Neural progenitor cell (in vitro differentiated cells): Measurements from ENCODE around the gene GCFC2. TPM values are rescaled to one million over a fixed set of nuclear protein-coding genes. Genes with fewer than 3 reads are reported as not detected.

Source experiments
- DNase-seq: peaks from one replicate; pipeline ENCODE4 v3.0.0-alpha.2; 2016; ENCODE audit warnings: low spot score
- H2AFZ ChIP-seq: fragments of 200-600 bp; sonication (generic); replicated peaks from 2 replicates; pipeline ENCODE4 v1.6.1; 2016; ENCODE audit warnings: antibody characterized with exemption
- H3F3A ChIP-seq: fragments of 200-600 bp; sonication (generic); 2 replicates; pipeline ENCODE4 v1.6.1; 2016; ENCODE audit warnings: antibody characterized with exemption, low read depth
- H3K27ac ChIP-seq: fragments of 200-600 bp; sonication (generic); 2 replicates; pipeline ENCODE4 v1.5.1; 2016; ENCODE audit warnings: mild to moderate bottlenecking
- H3K27me3 ChIP-seq: fragments of 200-600 bp; sonication (generic); 2 replicates; pipeline ENCODE4 v1.6.1; 2016; ENCODE audit warnings: mild to moderate bottlenecking, moderate library complexity
- H3K36me3 ChIP-seq: fragments of 200-600 bp; sonication (generic); 2 replicates; pipeline ENCODE4 v1.5.1; 2016
- H3K4me1 ChIP-seq: fragments of 200-600 bp; sonication (generic); 2 replicates; pipeline ENCODE4 v1.6.1; 2016; ENCODE audit warnings: mixed run types
- H3K4me2 ChIP-seq: fragments of 200-600 bp; sonication (generic); 2 replicates; pipeline ENCODE4 v1.6.1; 2016
- H3K4me3 ChIP-seq: fragments of 200-600 bp; sonication (generic); 2 replicates; pipeline ENCODE4 v1.5.1; 2016
- H3K79me2 ChIP-seq: fragments of 200-600 bp; sonication (generic); 2 replicates; pipeline ENCODE4 v1.6.1; 2016; ENCODE audit warnings: low read depth
- H3K9ac ChIP-seq: fragments of 200-600 bp; sonication (generic); 2 replicates; pipeline ENCODE4 v1.6.1; 2016
- H3K9me3 ChIP-seq: fragments of 200-600 bp; sonication (generic); 2 replicates; pipeline ENCODE4 v1.5.1; 2016; ENCODE audit warnings: low read depth
- H4K20me1 ChIP-seq: fragments of 200-600 bp; sonication (generic); 2 replicates; pipeline ENCODE4 v1.6.1; 2016; ENCODE audit warnings: low read depth
- H3K27ac Mint-ChIP-seq: 3 replicates; pipeline ENCODE4 v1.8.0; 2021; ENCODE audit warnings: mixed read lengths
- H3K27me3 Mint-ChIP-seq: 2 replicates; pipeline ENCODE4 v1.8.0; 2022; ENCODE audit warnings: low read depth, mild to moderate bottlenecking, inconsistent platforms, moderate library complexity, mixed read lengths; ENCODE audit not compliant: insufficient read depth
- H3K36me3 Mint-ChIP-seq: 3 replicates; pipeline ENCODE4 v1.8.0; 2021; ENCODE audit warnings: mixed read lengths
- H3K4me1 Mint-ChIP-seq: 3 replicates; pipeline ENCODE4 v1.8.0; 2021; ENCODE audit warnings: mixed read lengths
- H3K4me3 Mint-ChIP-seq: 3 replicates; pipeline ENCODE4 v1.8.0; 2021; ENCODE audit warnings: mild to moderate bottlenecking, moderate library complexity, mixed read lengths
- H3K9me3 Mint-ChIP-seq: 3 replicates; pipeline ENCODE4 v1.8.0; 2020; ENCODE audit warnings: mixed read lengths
- EZH2 ChIP-seq: fragments of 200-600 bp; sonication (generic); IDR thresholded peaks from 2 replicates; pipeline ENCODE4 v1.6.1; 2017; ENCODE audit warnings: antibody characterized with exemption, mild to moderate bottlenecking, moderate library complexity
- EZH2phosphoT487 ChIP-seq: fragments of 200-600 bp; sonication (generic); IDR thresholded peaks from 2 replicates; pipeline ENCODE4 v1.6.1; 2017; ENCODE audit warnings: antibody characterized with exemption
- total RNA-seq: library from RNA; depleted of rRNA; stranded (reverse); fragments of >200 nt; gene quantifications from 2 replicates; pipeline ENCODE4 v1.2.3, GENCODE V29; 2015; ENCODE audit warnings: low replicate concordance
- TF ChIP-seq, protein P1 (sequence below): fragments of 200-600 bp; sonication (generic); IDR thresholded peaks from 2 replicates; pipeline ENCODE4 v1.5.1; 2017; ENCODE audit warnings: antibody characterized with exemption, mild to moderate bottlenecking

GCFC2 gene
- total RNA-seq, 1 donor from 2014 or later: 58.4 TPM

GRCh38 chr2:75703589-75704287, 7.0 kb downstream of the GCFC2 start:
- Histone ChIP-seq H3F3A (no peaks in the 10 kb centered on the region), H3K4me2 (no peak overlapping the region), H3K27ac (no peak overlapping the region), H3K79me2 (peaks cover 15% of the 10 kb centered on the region), H3K36me3 (peaks cover 12% of the 10 kb centered on the region), H3K4me3 (no peak overlapping the region), H3K4me1 (peaks cover 6% of the 10 kb centered on the region), H2AFZ (no peak overlapping the region), H4K20me1 (no peaks in the 10 kb centered on the region), H3K27me3 (no peaks in the 10 kb centered on the region), H3K9me3 (no peaks in the 10 kb centered on the region), H3K9ac (no peak overlapping the region)
- H3K27ac Mint-ChIP-seq: no peak overlapping the region
- DNase-seq: no peak
- H3K4me3 Mint-ChIP-seq: no peak overlapping the region
- H3K36me3 Mint-ChIP-seq: peaks cover 38% of the 10 kb centered on the region
- TF ChIP-seq, protein P1, sequence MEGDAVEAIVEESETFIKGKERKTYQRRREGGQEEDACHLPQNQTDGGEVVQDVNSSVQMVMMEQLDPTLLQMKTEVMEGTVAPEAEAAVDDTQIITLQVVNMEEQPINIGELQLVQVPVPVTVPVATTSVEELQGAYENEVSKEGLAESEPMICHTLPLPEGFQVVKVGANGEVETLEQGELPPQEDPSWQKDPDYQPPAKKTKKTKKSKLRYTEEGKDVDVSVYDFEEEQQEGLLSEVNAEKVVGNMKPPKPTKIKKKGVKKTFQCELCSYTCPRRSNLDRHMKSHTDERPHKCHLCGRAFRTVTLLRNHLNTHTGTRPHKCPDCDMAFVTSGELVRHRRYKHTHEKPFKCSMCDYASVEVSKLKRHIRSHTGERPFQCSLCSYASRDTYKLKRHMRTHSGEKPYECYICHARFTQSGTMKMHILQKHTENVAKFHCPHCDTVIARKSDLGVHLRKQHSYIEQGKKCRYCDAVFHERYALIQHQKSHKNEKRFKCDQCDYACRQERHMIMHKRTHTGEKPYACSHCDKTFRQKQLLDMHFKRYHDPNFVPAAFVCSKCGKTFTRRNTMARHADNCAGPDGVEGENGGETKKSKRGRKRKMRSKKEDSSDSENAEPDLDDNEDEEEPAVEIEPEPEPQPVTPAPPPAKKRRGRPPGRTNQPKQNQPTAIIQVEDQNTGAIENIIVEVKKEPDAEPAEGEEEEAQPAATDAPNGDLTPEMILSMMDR: no peak
- TF ChIP-seq EZH2phosphoT487 (no peak), EZH2 (no peak)
- H3K9me3 Mint-ChIP-seq: no peaks in the 10 kb centered on the region
- H3K27me3 Mint-ChIP-seq: no peaks in the 10 kb centered on the region
- H3K4me1 Mint-ChIP-seq: peaks cover 2% of the 10 kb centered on the region

DNA sequence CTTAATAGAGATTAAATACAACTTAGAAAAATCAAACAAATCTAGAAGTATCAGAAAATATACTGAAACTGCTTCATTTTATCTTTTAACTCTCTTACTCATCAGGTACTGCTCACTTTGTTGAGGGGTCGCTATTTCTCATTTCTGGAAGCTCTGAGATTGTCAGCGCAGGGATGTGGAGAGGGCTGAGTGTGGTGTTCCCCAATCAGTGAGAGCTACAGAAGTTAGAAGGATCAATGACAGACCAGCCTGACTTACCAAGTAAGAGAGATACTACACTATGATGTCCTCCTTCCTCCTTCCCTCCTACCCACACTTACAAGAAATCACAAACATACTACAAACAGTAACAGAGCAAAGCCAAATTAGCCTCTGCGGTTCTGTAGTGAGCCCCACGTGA, 8.1 kb downstream of the GCFC2 start:
- no peaks in the 10 kb centered on the region for H3K9me3 Mint-ChIP-seq
- DNase-seq: no peak
- H3K4me3 Mint-ChIP-seq: no peak overlapping the region
- H3K36me3 ChIP-seq: peaks cover 20% of the 10 kb centered on the region
- H3K4me2 ChIP-seq: no peak overlapping the region
- no peak overlapping the region for H3K9ac ChIP-seq
- no peak overlapping the region for H3K27ac Mint-ChIP-seq
- no peaks in the 10 kb centered on the region for H3K27me3 Mint-ChIP-seq
- no peaks in the 10 kb centered on the region for H3F3A ChIP-seq
- no peaks in the 10 kb centered on the region for H4K20me1 ChIP-seq
- no peak overlapping the region for H2AFZ ChIP-seq
- TF ChIP-seq EZH2: no peak
- TF ChIP-seq, protein P1: no peak
- no peak for TF ChIP-seq EZH2phosphoT487
- peaks cover 47% of the 10 kb centered on the region for H3K36me3 Mint-ChIP-seq
- no peak overlapping the region for H3K27ac ChIP-seq
- no peaks in the 10 kb centered on the region for H3K9me3 ChIP-seq
- no peaks in the 10 kb centered on the region for H3K4me1 Mint-ChIP-seq
- H3K79me2 ChIP-seq: peaks cover 4% of the 10 kb centered on the region
- no peak overlapping the region for H3K4me3 ChIP-seq
- H3K27me3 ChIP-seq: no peaks in the 10 kb centered on the region
- H3K4me1 ChIP-seq: no peaks in the 10 kb centered on the region

- no peak overlapping the region for H3K4me2 ChIP-seq
- Mint-ChIP-seq H3K4me3 (no peak overlapping the region), H3K4me1 (no peaks in the 10 kb centered on the region), H3K27ac (no peak overlapping the region), H3K27me3 (no peaks in the 10 kb centered on the region), H3K36me3 (peaks cover 42% of the 10 kb centered on the region), H3K9me3 (no peaks in the 10 kb centered on the region)
- H3K9ac ChIP-seq: no peak overlapping the region
- H3K27me3 ChIP-seq: no peaks in the 10 kb centered on the region
- no peaks in the 10 kb centered on the region for H3K79me2 ChIP-seq
- H3K9me3 ChIP-seq: no peaks in the 10 kb centered on the region
- H2AFZ ChIP-seq: no peak overlapping the region
- no peak overlapping the region for H3K27ac ChIP-seq
- no peaks in the 10 kb centered on the region for H3K4me1 ChIP-seq
- TF ChIP-seq, protein P1: no peak
- TF ChIP-seq EZH2phosphoT487: no peak
- TF ChIP-seq EZH2: no peak
- no peak overlapping the region for H3K4me3 ChIP-seq
- H3F3A ChIP-seq: no peaks in the 10 kb centered on the region
- H4K20me1 ChIP-seq: no peaks in the 10 kb centered on the region
- H3K36me3 ChIP-seq: peaks cover 48% of the 10 kb centered on the region
- DNase-seq: no peak
Observed at GRCh38 chr2:75698918-75699317, 11.8 kb downstream of the GCFC2 start.
